ENCODE measurements around the gene ICOS.
"Not testable (repeated sequence)": the region's sequence is repeated elsewhere in the genome, so short reads cannot be mapped to it uniquely, and the experiment has no call there.

Gene ICOS

GRCh38 chr2:203982276-203982675 lies 45.7 kb downstream of the ICOS start:
- no peak for DNase-seq

DNA sequence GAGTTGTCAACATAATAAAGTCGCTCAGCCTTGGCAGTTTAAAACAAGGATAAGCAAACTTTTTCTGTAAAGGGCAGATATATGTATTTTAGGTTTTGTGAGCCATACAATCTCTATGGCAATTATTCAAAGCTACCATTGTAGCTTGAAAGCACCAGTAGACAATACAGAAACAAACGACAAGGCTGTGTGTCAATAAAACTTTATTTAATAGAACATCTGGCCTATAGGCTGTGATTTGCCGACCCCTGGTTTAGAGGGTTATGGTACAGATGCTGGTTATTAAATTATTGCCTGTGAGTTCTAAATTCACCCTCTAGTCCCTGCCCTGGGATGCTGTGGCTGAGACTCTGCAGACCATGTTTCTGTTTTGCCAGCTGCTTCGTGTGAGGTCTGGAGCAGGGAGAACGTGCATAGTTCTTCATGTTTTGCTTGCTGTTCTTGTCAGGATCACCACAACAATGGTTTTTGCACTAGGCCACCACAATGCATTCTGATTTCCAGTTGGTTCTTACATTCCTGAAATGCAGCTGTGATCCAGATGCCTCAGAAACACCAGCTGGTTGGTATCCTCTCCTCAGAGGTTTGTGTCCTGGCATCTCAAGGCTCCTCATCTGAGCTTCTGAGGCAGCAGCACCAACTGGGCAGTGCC lies 46.6 kb downstream of the ICOS start:
- no peak for DNase-seq

- DNase-seq: not testable (repeated sequence)
Observed at GRCh38 chr2:203985978-203986377, 49.4 kb downstream of the ICOS start.

- DNase-seq: peak in 1 of 4 experiments; percentile 8
Observed at GRCh38 chr2:203987959-203988358, 51.4 kb downstream of the ICOS start.

GRCh38 chr2:203988500-203989260 lies 52.1 kb downstream of the ICOS start:
- DNase-seq: peak; percentile 8 to 77 (median 54)

DNA sequence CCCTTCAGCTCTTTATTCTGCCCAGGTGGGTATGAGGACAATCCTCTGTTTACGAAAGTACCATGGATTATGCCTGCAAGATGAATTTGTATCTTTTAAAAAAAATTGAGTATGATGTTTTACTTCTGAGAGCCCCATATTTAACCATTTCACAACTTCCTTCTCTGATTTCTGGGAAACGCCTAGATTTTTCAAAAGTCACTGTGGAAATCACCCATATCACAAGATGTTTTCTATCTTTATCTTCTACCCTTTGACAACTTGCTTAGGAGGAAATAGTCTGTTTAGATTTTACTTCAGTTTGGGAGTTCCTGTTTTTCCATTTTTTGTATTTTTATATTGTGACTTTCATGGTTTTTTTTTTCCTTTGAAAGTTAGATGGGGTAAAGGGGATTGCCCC lies 53.0 kb downstream of the ICOS start:
- DNase-seq: peak; percentile 15 to 84 (median 50)

DNA sequence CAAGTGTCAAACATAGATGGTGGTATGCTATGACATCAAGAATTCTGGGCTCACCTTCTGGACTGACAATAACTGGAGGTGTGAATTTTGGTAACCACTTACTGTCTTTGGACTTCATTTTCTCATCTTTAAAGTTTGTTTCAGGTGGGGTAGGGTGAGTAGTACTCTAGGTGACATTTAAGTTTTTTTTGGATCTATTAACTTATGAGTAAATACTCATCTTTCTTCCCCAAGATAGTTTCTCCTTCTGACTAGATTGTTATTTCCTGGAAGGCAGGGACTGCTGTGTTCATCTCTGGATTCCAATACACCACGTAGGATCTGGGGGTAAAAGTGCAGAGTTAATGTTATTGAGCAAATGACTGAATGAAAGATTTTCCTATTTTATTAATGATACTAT lies 55.9 kb downstream of the ICOS start:
- DNase-seq: no peak

DNA sequence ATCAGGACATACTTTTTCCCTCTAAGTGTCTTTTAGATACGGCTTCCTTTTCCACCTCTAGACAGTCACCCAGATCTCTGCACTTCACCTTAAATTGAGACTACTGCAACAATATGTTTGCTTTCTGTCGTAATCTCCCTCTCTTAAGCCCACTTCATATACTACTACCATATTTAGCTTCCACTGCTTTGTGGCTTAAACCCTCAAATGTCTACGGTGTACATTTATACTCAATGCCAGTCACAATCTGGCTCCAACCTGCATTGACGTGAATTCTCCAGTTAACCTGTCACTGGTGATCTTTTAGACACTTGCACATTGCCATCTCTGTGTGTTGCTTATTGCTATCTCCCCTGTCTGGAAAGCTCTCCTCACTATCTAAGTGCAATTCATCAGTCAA lies 56.4 kb downstream of the ICOS start:
- no peak for DNase-seq

GRCh38 chr2:203993560-203993959 lies 57.0 kb downstream of the ICOS start:
- no peak for DNase-seq

- no peak for DNase-seq
Observed at GRCh38 chr2:203994735-203995134, 58.2 kb downstream of the ICOS start.

DNA sequence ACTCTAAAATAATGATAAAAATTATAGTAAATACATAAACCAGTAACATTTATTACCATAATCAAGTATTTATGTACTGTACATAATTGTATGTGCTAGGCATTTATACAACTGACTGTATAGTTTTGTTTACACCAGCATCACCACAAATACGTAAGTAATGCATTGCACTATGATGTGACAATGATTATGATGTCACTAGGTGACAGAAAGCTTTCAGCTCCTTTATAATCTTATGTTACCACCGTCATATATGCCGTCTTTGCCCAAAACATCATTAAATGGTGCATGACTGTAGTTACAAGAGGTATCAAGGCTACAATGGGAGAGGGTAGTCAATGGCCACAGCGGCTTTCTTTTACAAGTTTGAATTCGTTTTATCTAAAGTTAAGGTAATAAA lies 60.1 kb downstream of the ICOS start:
- DNase-seq: no peak

GRCh38 chr2:203997481-203997880 lies 60.9 kb downstream of the ICOS start:
- no peak for DNase-seq

DNA sequence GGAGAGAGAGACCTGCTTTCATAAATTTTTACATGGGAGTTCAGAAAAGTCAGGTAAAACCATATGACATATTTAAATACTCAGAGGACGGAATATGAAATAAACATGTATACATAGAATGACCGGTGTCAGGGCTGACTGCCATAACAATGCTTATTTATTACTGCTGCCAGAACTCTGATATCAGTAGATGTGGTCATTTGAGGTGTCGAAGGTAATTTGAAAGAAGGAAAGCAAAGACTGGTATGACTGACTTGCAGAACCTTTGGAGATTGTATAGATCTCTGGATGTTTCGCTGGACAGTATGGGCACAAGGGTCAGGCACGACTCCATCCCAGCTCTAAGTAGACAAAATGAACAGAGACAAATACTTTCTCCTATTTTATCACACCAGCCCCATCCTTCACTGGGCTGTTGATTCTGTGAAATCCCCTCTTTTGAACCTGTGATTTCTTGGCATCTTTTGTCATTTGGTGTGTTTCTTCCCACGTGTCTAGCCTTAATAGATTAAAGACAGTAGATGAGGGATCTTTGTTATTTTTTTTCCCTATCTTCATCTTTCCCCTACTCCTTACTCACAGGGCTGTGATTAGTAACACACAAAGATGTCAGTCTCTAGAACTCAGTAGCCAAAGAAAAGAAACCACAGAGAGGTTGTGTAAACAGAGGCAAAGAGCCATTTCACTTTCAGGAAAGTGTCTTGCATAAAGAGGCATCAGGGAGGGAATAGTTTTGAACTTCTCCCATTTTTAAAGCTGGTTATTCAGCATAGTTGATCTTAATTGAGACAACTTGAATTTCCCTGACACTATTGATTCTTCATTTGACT lies 61.6 kb downstream of the ICOS start:
- DNase-seq: peak in 3 of 4 experiments; percentile 4 to 32 (median 19)

- DNase-seq: no peak
Observed at GRCh38 chr2:203999835-204000234, 63.3 kb downstream of the ICOS start.

DNA sequence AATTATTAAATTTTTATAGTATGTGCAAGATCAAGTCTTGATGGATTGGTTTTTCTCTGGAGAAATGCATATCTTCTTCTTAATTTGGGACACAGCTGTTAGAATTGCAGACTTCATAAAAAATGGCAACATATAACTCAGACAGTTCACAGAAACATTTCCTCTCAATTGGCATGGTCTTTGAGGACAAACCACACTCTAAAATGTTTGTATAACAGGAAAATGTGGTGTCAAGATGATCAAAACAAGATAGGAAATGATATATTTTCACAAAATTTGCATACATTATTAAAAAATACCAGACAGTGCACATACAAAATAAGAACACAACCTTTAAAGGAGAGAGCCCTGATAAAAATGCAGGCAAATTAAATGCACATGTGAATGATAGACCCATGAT lies 63.9 kb downstream of the ICOS start:
- no peak for DNase-seq

- DNase-seq: no peak
Observed at GRCh38 chr2:204003276-204003990, 66.9 kb downstream of the ICOS start.

GRCh38 chr2:204004912-204005311 lies 68.3 kb downstream of the ICOS start:
- DNase-seq: no peak

- no peak for DNase-seq
Observed at GRCh38 chr2:204005940-204006721, 69.6 kb downstream of the ICOS start.

- DNase-seq: no peak
Observed at GRCh38 chr2:204008352-204008751, 71.8 kb downstream of the ICOS start.

- DNase-seq: peak in 3 of 4 experiments; percentile 10 to 43 (median 35)
Observed at GRCh38 chr2:204010628-204011560, 74.3 kb downstream of the ICOS start.
